ENCODE results near the gene PHKA2.

PHKA2 gene

DNA sequence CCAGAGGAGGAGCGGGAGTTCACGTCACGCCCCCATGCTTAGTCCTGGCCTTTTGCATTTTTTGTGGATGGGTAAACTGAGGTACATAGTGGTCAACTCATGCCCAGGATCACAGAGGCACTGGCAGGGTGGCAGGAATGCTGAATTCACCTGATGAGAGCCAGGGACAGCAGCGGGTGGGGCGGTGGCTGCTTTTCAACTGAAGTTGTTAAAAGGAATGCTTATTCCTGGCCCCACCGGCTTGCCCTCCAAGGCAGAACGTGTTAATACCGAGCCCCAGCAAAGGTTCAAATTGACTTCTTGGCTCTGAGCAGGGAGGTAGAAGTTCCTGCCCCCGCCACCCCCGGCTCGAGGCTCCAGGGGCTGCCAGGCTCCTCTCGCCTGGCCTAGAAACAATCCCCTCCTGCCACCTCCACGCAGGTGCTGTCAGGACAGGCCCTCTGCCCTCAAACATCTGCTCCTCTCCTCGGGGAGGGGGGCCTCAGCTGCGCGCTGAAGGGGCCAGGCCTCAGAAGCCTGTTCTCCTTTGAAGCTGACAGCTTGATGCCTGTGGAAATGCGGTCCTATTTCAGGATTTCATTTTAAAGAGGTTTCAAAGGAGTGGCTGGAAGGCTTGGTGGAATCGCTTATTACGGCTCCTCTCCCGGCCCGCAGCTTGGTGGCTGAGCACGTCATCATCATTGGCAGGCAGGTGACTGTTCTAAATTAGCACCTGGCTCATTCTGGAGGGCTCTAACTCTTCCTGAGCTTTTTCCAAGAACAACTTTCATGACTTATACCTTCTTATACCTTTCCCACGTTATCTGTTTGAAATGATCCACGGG lies 93.0 kb downstream of the PHKA2 start:
- no peak overlapping the region for H3K4me3 ChIP-seq (ENCODE audit: low read depth, low read length)
- TF ChIP-seq, protein P1, sequence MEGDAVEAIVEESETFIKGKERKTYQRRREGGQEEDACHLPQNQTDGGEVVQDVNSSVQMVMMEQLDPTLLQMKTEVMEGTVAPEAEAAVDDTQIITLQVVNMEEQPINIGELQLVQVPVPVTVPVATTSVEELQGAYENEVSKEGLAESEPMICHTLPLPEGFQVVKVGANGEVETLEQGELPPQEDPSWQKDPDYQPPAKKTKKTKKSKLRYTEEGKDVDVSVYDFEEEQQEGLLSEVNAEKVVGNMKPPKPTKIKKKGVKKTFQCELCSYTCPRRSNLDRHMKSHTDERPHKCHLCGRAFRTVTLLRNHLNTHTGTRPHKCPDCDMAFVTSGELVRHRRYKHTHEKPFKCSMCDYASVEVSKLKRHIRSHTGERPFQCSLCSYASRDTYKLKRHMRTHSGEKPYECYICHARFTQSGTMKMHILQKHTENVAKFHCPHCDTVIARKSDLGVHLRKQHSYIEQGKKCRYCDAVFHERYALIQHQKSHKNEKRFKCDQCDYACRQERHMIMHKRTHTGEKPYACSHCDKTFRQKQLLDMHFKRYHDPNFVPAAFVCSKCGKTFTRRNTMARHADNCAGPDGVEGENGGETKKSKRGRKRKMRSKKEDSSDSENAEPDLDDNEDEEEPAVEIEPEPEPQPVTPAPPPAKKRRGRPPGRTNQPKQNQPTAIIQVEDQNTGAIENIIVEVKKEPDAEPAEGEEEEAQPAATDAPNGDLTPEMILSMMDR (IDR thresholded peaks at IDR 0.05; ENCODE audit: low read depth, low read length) = no peak

- TF ChIP-seq, protein P1 (IDR thresholded peaks at IDR 0.05; ENCODE audit: low read depth, low read length) = no peak
- no peak overlapping the region for H3K4me3 ChIP-seq (ENCODE audit: low read depth, low read length)
Observed at GRCh38 chrX:18890049-18890381, 93.9 kb downstream of the PHKA2 start.

DNA sequence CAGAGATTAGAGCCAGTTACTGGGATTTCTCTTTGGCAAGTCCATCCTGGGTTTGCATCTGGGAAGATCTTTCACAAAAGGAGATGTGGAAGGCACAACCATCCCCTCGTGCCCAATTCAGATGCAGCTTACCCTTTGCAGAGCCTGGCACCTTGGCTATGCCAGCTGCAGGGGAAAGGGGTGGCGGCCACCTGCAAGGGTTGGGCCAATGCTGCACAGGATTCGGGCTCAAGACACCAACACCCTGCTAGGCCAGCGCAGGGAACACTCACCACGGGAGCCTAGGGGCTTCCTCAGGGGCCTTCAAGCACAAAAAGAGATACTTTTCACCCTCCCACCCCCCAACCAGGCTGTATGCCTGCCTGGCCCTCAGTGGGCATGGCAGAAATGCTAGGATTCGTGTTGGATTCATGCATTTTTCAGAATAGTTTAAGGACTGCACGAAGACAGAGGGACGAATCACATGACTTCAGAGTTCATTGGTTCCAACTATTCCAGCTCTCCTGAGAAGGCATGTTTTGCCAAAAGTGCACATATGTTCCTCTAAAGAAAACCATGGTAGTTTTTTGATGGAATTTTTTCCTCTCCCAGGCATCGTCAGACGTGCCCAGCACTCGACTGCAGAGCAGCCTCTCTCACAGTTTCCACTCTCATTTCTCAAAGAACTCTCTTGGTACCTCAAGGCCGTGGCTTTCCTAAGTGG lies 94.4 kb downstream of the PHKA2 start:
- H3K4me3 ChIP-seq (ENCODE audit: low read depth, low read length) = no peak overlapping the region
- TF ChIP-seq, protein P1 (IDR thresholded peaks at IDR 0.05; ENCODE audit: low read depth, low read length) = no peak

DNA sequence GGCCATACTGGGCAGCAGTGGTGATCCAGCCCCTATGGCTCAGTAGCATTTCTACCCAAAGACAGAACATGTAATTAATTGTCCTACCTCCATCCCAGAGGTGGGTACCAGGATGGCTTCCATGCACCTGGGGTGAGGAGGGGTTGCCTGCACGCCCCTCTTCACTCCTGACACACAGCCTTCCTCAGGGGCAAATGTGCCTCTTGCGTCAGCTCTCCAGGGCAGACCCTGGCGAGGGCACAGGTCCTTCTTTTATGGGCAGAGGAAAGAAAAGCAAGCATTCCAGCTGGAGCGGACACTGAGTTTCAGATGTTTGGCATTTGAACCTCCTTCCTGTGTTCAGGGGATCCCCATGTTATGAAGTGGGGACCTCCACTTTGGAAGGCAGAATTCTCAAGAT lies 95.6 kb downstream of the PHKA2 start:
- TF ChIP-seq, protein P1 (IDR thresholded peaks at IDR 0.05; ENCODE audit: low read depth, low read length) = no peak
- H3K4me3 ChIP-seq (ENCODE audit: low read depth, low read length) = no peak overlapping the region

DNA sequence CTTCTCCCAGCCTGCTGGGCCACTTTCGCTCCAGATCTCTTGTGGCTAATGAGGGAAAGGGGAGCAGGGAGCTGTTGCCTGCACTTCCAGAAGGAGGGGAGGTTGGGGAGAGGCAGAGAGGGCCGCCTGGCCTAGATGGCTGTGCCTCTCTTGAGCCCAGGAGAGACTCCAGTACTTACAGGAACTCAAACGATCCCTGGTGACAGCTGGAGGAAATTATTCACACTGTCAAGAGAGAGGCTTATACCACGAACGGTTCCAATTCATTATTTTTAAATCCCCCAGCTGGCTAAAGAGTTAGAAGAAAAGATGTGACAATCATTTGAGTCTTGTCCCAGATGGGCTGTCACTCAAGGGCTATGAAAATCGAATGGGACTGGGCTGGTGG lies 96.1 kb downstream of the PHKA2 start:
- H3K4me3 ChIP-seq (ENCODE audit: low read depth, low read length) = no peak overlapping the region
- TF ChIP-seq, protein P1 (IDR thresholded peaks at IDR 0.05; ENCODE audit: low read depth, low read length) = no peak

DNA sequence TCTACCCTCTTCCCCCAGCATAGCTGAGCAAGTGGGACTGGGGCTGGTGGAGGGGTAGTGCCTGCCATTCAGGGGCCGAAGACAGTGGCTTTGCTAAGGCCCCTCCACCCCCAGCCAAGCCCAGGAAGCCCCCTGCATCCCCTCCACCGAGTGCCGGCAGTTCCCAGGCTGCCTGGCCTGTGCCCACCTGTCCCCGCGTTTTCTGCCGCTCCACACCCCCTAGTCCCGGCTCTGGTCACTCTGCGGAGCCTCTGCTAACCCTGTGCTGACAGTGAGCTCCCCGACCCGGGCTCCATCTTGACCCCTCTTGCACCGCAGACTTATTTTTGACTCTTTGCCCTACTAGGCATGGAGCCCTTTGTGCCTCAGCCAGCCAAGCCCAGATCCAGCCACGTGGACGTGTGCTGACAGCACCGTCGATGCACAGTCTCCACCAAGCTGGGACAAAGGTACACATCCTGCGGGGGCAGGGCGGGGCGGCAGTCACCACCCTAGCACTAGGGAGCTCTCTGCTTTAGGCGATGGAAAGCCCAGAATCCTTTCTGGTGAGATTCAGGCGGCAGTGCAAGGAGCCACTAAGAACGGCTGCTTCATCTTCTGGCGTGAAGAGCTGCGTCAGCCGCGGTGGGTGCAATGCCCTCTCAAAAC lies 96.6 kb downstream of the PHKA2 start:
- TF ChIP-seq, protein P1 (IDR thresholded peaks at IDR 0.05; ENCODE audit: low read depth, low read length) = no peak
- H3K4me3 ChIP-seq (ENCODE audit: low read depth, low read length) = no peak overlapping the region

Data from WI38 (cell line).